GM12873 (cell line): ENCODE data around the gene NTF4.
A peak's percentile ranks its signal among the peaks of the same experiment; 100 is the strongest.

ENCODE experiments used
- CTCF ChIP-seq: IDR thresholded peaks from 2 replicates; pipeline ENCODE4 v1.5.1; 2012; ENCODE audit warnings: low read depth, mild to moderate bottlenecking, moderate library complexity, low read length, control low read depth; ENCODE audit not compliant: insufficient read depth; ENCODE audit errors: missing control alignments

NTF4 gene

GRCh38 chr19:49107625-49108459 lies 43.2 kb upstream of the NTF4 start:
- no peak for TF ChIP-seq CTCF

- peak; percentile 88 for TF ChIP-seq CTCF
Measured at GRCh38 chr19:49106648-49107135, 42.1 kb upstream of the NTF4 start.

DNA sequence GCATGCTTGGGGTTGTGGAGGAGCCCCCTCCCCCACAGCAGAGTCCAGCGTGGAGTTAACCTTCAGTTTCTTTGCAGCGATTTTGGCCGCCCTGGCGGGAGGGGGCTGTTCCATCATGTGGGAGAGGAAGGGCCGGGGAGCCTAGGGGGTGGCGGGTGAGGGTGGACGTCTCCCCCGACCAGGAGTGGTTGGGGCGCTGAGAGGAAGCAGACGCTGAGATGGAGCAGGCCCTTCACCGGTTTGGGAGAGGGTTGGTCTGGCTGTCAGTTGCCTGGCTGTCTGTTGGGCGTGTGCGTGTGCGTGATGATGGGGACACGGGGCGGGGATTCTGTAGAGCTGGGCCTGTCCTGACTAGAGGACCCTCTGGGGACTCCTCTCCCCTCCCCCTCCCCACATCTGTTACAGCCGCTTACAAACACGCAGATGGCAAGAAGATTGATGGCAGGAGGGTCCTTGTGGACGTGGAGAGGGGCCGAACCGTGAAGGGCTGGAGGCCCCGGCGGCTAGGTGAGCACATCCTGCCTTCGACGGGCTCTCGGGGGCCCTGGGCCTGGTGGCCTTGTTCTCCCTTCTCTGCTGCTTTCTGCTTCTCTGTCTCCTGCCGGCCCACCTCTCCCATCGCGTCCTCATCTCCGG lies 39.7 kb upstream of the NTF4 start:
- TF ChIP-seq CTCF, result no peak

DNA sequence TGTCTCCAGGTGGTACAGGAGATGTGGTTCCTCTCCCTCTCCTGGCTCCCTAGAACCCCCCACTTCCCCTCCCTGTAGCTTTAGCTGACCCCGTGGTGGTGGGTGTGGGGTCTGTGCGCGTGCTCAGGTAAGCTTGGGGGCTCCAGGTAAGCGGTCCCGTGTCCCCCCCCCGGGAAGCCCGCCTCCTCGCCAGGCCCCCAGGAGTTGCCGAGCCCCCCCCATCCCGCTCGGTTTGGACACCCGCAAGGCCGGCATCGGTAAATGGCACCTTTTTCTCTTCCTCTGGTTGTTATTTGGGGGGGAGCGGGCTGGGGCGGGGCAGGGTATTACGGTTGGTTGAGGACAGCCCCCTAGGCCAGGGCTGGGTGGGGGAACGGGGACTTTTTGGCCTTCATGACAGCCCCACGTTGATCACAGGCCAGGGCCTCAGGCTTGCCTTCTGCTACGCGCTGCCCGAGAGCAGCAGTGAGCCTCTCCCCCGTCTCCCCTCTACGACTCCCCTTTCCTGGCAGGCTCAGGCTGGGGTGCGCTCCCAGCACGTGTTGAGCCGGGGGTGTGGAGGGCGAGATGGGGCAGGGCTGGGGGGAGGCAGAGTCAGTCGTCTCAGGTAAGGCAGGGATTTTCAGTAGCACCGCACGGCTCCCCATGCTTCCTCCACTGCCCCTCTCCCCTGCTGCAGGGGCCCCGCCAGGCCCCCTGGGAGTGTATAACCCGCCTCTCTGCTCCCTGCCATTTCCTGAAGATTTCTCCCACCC lies 38.9 kb upstream of the NTF4 start:
- TF ChIP-seq CTCF, result no peak

- no peak for TF ChIP-seq CTCF
Measured at GRCh38 chr19:49102303-49102702, 37.7 kb upstream of the NTF4 start.

GRCh38 chr19:49101160-49101559 lies 36.5 kb upstream of the NTF4 start:
- no peak for TF ChIP-seq CTCF

- no peak for TF ChIP-seq CTCF
Measured at GRCh38 chr19:49098795-49099194, 34.2 kb upstream of the NTF4 start.
